CD4-positive, CD25-positive, alpha-beta regulatory T cell (primary cell): ENCODE data around the gene ERBB3. TPM values are rescaled to one million over a fixed set of nuclear protein-coding genes. Genes with fewer than 3 reads are reported as not detected.

Experiments
- ATAC-seq, 2 donors: fragments of 150-1000 bp; cut with Tn5 transposase; one replicate each; pipeline ENCODE4 v1.10.0; 2021; ENCODE audit warnings: low read depth in 2 of 2, moderate number of reproducible peaks in 2 of 2, moderate library complexity in 1 of 2
- DNase-seq, 3 donors: peaks; one replicate each; pipeline versions ENCODE4 v3.0.0 to v3.0.0-alpha.2; 2012 to 2022; ENCODE audit warnings: mixed read lengths in 1 of 3
- H3K27ac ChIP-seq: one replicate; pipeline ENCODE4 v1.7.0; 2013; ENCODE audit warnings: mild to moderate bottlenecking, low read length; ENCODE audit not compliant: insufficient read depth, poor library complexity, severe bottlenecking
- H3K27me3 ChIP-seq: one replicate; pipeline ENCODE4 v1.7.0; 2013; ENCODE audit warnings: low read length; ENCODE audit not compliant: control insufficient read depth, insufficient read depth
- H3K36me3 ChIP-seq: one replicate; pipeline ENCODE4 v1.7.0; 2013; ENCODE audit warnings: mild to moderate bottlenecking, low read length, moderate library complexity; ENCODE audit not compliant: control insufficient read depth, insufficient read depth
- H3K4me1 ChIP-seq: 2 replicates; pipeline ENCODE4 v1.7.0; 2013; ENCODE audit warnings: mild to moderate bottlenecking, low read length; ENCODE audit not compliant: insufficient read depth, control insufficient read depth, poor library complexity, severe bottlenecking
- H3K4me3 ChIP-seq: one replicate; pipeline ENCODE4 v1.7.0; 2013; ENCODE audit warnings: low read depth, mild to moderate bottlenecking, low read length, moderate library complexity
- H3K9me3 ChIP-seq, 2 experiments: 1 replicate in 1 of 2; 2 replicates in 1 of 2; pipeline ENCODE4 v1.7.0; 2013; ENCODE audit warnings: low read length in 2 of 2, mild to moderate bottlenecking in 1 of 2, moderate library complexity in 1 of 2; ENCODE audit not compliant: control insufficient read depth in 2 of 2
- H3K27ac Mint-ChIP-seq, 3 donors: one replicate each; pipeline ENCODE4 v1.8.0; 2020 to 2022; ENCODE audit warnings: mild to moderate bottlenecking in 3 of 3, mixed read lengths in 3 of 3, moderate library complexity in 2 of 3
- H3K27me3 Mint-ChIP-seq: one replicate; pipeline ENCODE4 v1.8.0; 2022; ENCODE audit warnings: mild to moderate bottlenecking, mixed read lengths
- H3K36me3 Mint-ChIP-seq: one replicate; pipeline ENCODE4 v1.8.0; 2020; ENCODE audit warnings: mixed read lengths
- H3K4me1 Mint-ChIP-seq, 4 donors: one replicate each; pipeline ENCODE4 v1.8.0; 2020 to 2022; ENCODE audit warnings: mixed read lengths in 4 of 4, mild to moderate bottlenecking in 1 of 4
- H3K4me3 Mint-ChIP-seq, 4 donors: one replicate each; pipeline ENCODE4 v1.8.0; 2020 to 2022; ENCODE audit warnings: mild to moderate bottlenecking in 4 of 4, mixed read lengths in 4 of 4, moderate library complexity in 3 of 4
- H3K9me3 Mint-ChIP-seq, 7 donors: one replicate each; pipeline ENCODE4 v1.8.0; 2020 to 2022; ENCODE audit warnings: mixed read lengths in 7 of 7, mild to moderate bottlenecking in 3 of 7, moderate library complexity in 2 of 7
- polyA plus RNA-seq, 4 donors: library from polyadenylated mRNA; unstranded; fragments of 300-500 nt; fragmentation: Illumina TruSeq; gene quantifications; one replicate each; pipeline ENCODE4 v1.2.3, GENCODE V29; 2021
- total RNA-seq: library from RNA; stranded (reverse); gene quantifications from one replicate; pipeline ENCODE4 v1.2.3, GENCODE V29; 2022

Gene ERBB3
- total and polyA plus RNA-seq, 5 donors from 2014 or later = 0.14 to 1.00 (median 0.67) TPM

GRCh38 chr12:56081393-56082347 is 1.7 kb downstream of the ERBB3 start:
- H3K27ac Mint-ChIP-seq = no peak overlapping the region
- Histone ChIP-seq H3K4me3 (no peak overlapping the region), H3K27ac (no peak overlapping the region), H3K27me3 (no peaks in the 10 kb centered on the region), H3K9me3 (no peaks in the 10 kb centered on the region), H3K4me1 (peaks cover 21% of the 10 kb centered on the region), H3K36me3 (no peaks in the 10 kb centered on the region)
- peak overlapping the region in 3 of 4 donors; percentile 27 to 87 (median 80) for H3K4me3 Mint-ChIP-seq
- peaks cover 0 to 2% (median 0%) of the 10 kb centered on the region in 7 donors for H3K9me3 Mint-ChIP-seq
- no peak for DNase-seq
- peaks cover 40% of the 10 kb centered on the region for H3K27me3 Mint-ChIP-seq
- no peaks in the 10 kb centered on the region for H3K36me3 Mint-ChIP-seq
- H3K4me1 Mint-ChIP-seq = peaks cover 0 to 17% (median 6%) of the 10 kb centered on the region in 4 donors
- ATAC-seq = no peak

GRCh38 chr12:56082382-56082781 is 2.4 kb downstream of the ERBB3 start:
- DNase-seq = no peak
- H3K36me3 ChIP-seq = no peaks in the 10 kb centered on the region
- Mint-ChIP-seq H3K4me3 (peak overlapping the region in 2 of 4 donors; percentile 15 to 68), H3K9me3 (peaks cover 0 to 2% (median 0%) of the 10 kb centered on the region in 7 donors), H3K27me3 (peaks cover 40% of the 10 kb centered on the region), H3K27ac (no peak overlapping the region), H3K36me3 (no peaks in the 10 kb centered on the region), H3K4me1 (peaks cover 0 to 17% (median 6%) of the 10 kb centered on the region in 4 donors)
- H3K27ac ChIP-seq = no peak overlapping the region
- no peak for ATAC-seq
- H3K9me3 ChIP-seq = no peaks in the 10 kb centered on the region
- peaks cover 21% of the 10 kb centered on the region for H3K4me1 ChIP-seq
- no peaks in the 10 kb centered on the region for H3K27me3 ChIP-seq
- no peak overlapping the region for H3K4me3 ChIP-seq

GRCh38 chr12:56082967-56083366 is 3.0 kb downstream of the ERBB3 start:
- Mint-ChIP-seq H3K4me1 (peaks cover 0 to 17% (median 6%) of the 10 kb centered on the region in 4 donors), H3K9me3 (peaks cover 0 to 2% (median 0%) of the 10 kb centered on the region in 7 donors), H3K36me3 (no peaks in the 10 kb centered on the region), H3K27me3 (peaks cover 45% of the 10 kb centered on the region), H3K27ac (no peak overlapping the region), H3K4me3 (no peak overlapping the region)
- Histone ChIP-seq H3K36me3 (no peaks in the 10 kb centered on the region), H3K4me3 (no peak overlapping the region), H3K9me3 (no peaks in the 10 kb centered on the region), H3K27me3 (no peaks in the 10 kb centered on the region), H3K4me1 (peaks cover 21% of the 10 kb centered on the region), H3K27ac (no peak overlapping the region)
- ATAC-seq = no peak
- DNase-seq = no peak

- DNase-seq (peak in 1 of 3 donors; percentile 48), ATAC-seq (no peak)
- H3K4me3 ChIP-seq = no peak overlapping the region
- no peaks in the 10 kb centered on the region for H3K9me3 ChIP-seq
- H3K27me3 ChIP-seq = no peaks in the 10 kb centered on the region
- H3K4me1 ChIP-seq = peaks cover 7% of the 10 kb centered on the region
- peaks cover 0 to 2% (median 0%) of the 10 kb centered on the region in 7 donors for H3K9me3 Mint-ChIP-seq
- peak overlapping the region in 1 of 3 donors; percentile 57 for H3K27ac Mint-ChIP-seq
- no peaks in the 10 kb centered on the region for H3K36me3 ChIP-seq
- no peaks in the 10 kb centered on the region for H3K36me3 Mint-ChIP-seq
- H3K4me1 Mint-ChIP-seq = peaks cover 0 to 9% (median 4%) of the 10 kb centered on the region in 4 donors
- no peak overlapping the region for H3K4me3 Mint-ChIP-seq
- H3K27me3 Mint-ChIP-seq = peaks cover 43% of the 10 kb centered on the region
- H3K27ac ChIP-seq = no peak overlapping the region
Measured at GRCh38 chr12:56084958-56085543, 5.1 kb downstream of the ERBB3 start.

GRCh38 chr12:56086096-56086495 is 6.1 kb downstream of the ERBB3 start:
- Mint-ChIP-seq H3K27me3 (peaks cover 37% of the 10 kb centered on the region), H3K4me1 (peaks cover 0 to 2% (median under 1%) of the 10 kb centered on the region in 4 donors), H3K27ac (no peak overlapping the region), H3K4me3 (no peak overlapping the region), H3K36me3 (no peaks in the 10 kb centered on the region), H3K9me3 (peaks cover 0 to 2% (median 0%) of the 10 kb centered on the region in 7 donors)
- H3K9me3 ChIP-seq = no peaks in the 10 kb centered on the region
- ATAC-seq (no peak), DNase-seq (no peak)
- H3K4me1 ChIP-seq = no peaks in the 10 kb centered on the region
- no peaks in the 10 kb centered on the region for H3K36me3 ChIP-seq
- no peak overlapping the region for H3K4me3 ChIP-seq
- H3K27me3 ChIP-seq = no peaks in the 10 kb centered on the region
- no peak overlapping the region for H3K27ac ChIP-seq

- H3K27ac ChIP-seq = no peak overlapping the region
- ATAC-seq = no peak
- Mint-ChIP-seq H3K9me3 (peaks cover 0 to 2% (median 0%) of the 10 kb centered on the region in 7 donors), H3K27ac (peak overlapping the region in 1 of 3 donors; percentile 26), H3K36me3 (no peaks in the 10 kb centered on the region), H3K27me3 (peaks cover 35% of the 10 kb centered on the region), H3K4me3 (no peak overlapping the region), H3K4me1 (no peaks in the 10 kb centered on the region)
- DNase-seq = no peak
- H3K27me3 ChIP-seq = no peaks in the 10 kb centered on the region
- no peak overlapping the region for H3K4me3 ChIP-seq
- no peaks in the 10 kb centered on the region for H3K4me1 ChIP-seq
- no peaks in the 10 kb centered on the region for H3K36me3 ChIP-seq
- H3K9me3 ChIP-seq = no peaks in the 10 kb centered on the region
Measured at GRCh38 chr12:56086608-56087007, 6.6 kb downstream of the ERBB3 start.

GRCh38 chr12:56087220-56087619 is 7.3 kb downstream of the ERBB3 start:
- Histone ChIP-seq H3K4me1 (no peaks in the 10 kb centered on the region), H3K9me3 (no peaks in the 10 kb centered on the region), H3K27me3 (no peaks in the 10 kb centered on the region), H3K4me3 (no peak overlapping the region), H3K36me3 (no peaks in the 10 kb centered on the region), H3K27ac (no peak overlapping the region)
- ATAC-seq = no peak
- no peak overlapping the region for H3K4me3 Mint-ChIP-seq
- H3K36me3 Mint-ChIP-seq = no peaks in the 10 kb centered on the region
- H3K4me1 Mint-ChIP-seq = no peaks in the 10 kb centered on the region
- no peak for DNase-seq
- peaks cover 0 to 2% (median 0%) of the 10 kb centered on the region in 7 donors for H3K9me3 Mint-ChIP-seq
- peaks cover 33% of the 10 kb centered on the region for H3K27me3 Mint-ChIP-seq
- H3K27ac Mint-ChIP-seq = no peak overlapping the region
